Measurements from ENCODE around the gene KSR2.

Gene KSR2

GRCh38 chr12:117594481-117594880 is 374.3 kb downstream of the KSR2 start:
- TF ChIP-seq, protein P1, sequence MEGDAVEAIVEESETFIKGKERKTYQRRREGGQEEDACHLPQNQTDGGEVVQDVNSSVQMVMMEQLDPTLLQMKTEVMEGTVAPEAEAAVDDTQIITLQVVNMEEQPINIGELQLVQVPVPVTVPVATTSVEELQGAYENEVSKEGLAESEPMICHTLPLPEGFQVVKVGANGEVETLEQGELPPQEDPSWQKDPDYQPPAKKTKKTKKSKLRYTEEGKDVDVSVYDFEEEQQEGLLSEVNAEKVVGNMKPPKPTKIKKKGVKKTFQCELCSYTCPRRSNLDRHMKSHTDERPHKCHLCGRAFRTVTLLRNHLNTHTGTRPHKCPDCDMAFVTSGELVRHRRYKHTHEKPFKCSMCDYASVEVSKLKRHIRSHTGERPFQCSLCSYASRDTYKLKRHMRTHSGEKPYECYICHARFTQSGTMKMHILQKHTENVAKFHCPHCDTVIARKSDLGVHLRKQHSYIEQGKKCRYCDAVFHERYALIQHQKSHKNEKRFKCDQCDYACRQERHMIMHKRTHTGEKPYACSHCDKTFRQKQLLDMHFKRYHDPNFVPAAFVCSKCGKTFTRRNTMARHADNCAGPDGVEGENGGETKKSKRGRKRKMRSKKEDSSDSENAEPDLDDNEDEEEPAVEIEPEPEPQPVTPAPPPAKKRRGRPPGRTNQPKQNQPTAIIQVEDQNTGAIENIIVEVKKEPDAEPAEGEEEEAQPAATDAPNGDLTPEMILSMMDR (IDR thresholded peaks at IDR 0.05; ENCODE audit: low read depth, low read length) = no peak
- no peak overlapping the region for H3K4me3 ChIP-seq (ENCODE audit: low read depth, low read length)

- H3K4me3 ChIP-seq (ENCODE audit: low read depth, low read length) = no peak overlapping the region
- TF ChIP-seq, protein P1 (IDR thresholded peaks at IDR 0.05; ENCODE audit: low read depth, low read length) = no peak
Observed at GRCh38 chr12:117593815-117594400, 374.9 kb downstream of the KSR2 start.

DNA sequence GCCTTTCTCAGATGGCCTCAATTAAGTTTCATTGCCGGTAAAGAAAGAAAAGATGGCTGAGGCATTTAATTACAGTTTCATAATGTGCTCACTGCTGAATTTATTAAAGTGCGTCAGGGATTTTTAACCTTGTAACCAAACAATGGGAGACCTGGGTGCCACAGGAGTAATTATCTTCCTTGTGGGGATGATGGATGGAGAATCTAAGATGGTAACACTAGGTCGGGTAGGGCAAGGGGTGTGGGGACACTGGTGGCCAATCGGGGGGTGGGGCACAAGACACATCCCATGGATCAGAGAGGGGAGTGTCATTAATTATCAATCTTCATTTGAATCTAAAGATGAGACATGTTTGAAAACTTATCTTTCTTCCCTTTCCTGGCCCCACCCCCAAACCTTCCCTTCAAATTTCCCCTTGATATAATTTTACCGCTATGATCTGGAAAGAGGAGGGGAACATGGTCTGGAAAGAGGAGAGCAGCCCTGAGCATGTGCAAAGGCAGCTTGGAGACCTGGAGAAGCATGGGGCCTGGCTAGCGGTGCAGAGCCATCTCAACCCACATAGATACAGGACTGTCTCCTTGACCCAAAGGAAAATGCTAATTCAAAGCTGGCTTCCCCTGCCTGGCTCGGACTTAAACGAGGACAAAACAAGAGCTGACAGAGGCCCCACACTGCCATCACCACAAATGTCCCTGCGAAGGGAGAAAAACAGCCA is 376.0 kb downstream of the KSR2 start:
- no peak overlapping the region for H3K4me3 ChIP-seq (ENCODE audit: low read depth, low read length)
- TF ChIP-seq, protein P1 (IDR thresholded peaks at IDR 0.05; ENCODE audit: low read depth, low read length) = no peak

GRCh38 chr12:117590999-117591398 is 377.8 kb downstream of the KSR2 start:
- no peak overlapping the region for H3K4me3 ChIP-seq (ENCODE audit: low read depth, low read length)
- TF ChIP-seq, protein P1 (IDR thresholded peaks at IDR 0.05; ENCODE audit: low read depth, low read length) = no peak

DNA sequence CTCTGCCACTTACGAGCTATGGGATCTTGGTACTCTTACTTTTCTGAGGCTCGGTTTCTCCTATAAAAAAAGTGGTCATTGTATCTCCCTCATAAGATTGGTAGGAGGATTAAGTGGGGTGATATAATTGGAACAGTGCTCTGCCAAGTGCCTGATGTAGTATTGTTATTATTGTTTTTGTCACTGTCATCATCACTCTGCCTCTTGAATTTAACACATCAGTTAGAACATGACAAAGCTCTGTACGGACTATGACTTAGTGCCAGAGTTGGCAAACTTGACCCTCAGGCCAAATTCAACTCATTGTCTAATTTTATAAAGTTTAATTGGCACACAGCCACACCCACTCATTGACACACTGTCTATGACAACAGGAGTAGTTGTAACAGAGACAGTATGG is 378.4 kb downstream of the KSR2 start:
- TF ChIP-seq, protein P1 (IDR thresholded peaks at IDR 0.05; ENCODE audit: low read depth, low read length) = no peak
- H3K4me3 ChIP-seq (ENCODE audit: low read depth, low read length) = no peak overlapping the region

GRCh38 chr12:117589021-117589420 is 379.8 kb downstream of the KSR2 start:
- TF ChIP-seq, protein P1 (IDR thresholded peaks at IDR 0.05; ENCODE audit: low read depth, low read length) = no peak
- H3K4me3 ChIP-seq (ENCODE audit: low read depth, low read length) = no peak overlapping the region

GRCh38 chr12:117587631-117588287 is 381.0 kb downstream of the KSR2 start:
- H3K4me3 ChIP-seq (ENCODE audit: low read depth, low read length) = no peak overlapping the region
- TF ChIP-seq, protein P1 (IDR thresholded peaks at IDR 0.05; ENCODE audit: low read depth, low read length) = peak; percentile 39; the same call in 1 of the 2 replicates
